Breast epithelium (tissue), 3 donors: ENCODE data around the gene UGGT1.

Source experiments
- POLR2AphosphoS5 ChIP-seq, 3 donors: sonication (generic); formaldehyde crosslinking; IDR thresholded peaks; one replicate each; pipeline ENCODE4 v1.6.1; 2017; ENCODE audit warnings: antibody characterized with exemption in 3 of 3
- TF ChIP-seq, protein P1 (sequence below), 3 donors: fragments of 450-650 bp; IDR thresholded peaks; one replicate each; pipeline ENCODE4 v1.5.1; 2016 to 2017; ENCODE audit warnings: antibody characterized with exemption in 3 of 3, mild to moderate bottlenecking in 3 of 3, moderate library complexity in 3 of 3

DNA sequence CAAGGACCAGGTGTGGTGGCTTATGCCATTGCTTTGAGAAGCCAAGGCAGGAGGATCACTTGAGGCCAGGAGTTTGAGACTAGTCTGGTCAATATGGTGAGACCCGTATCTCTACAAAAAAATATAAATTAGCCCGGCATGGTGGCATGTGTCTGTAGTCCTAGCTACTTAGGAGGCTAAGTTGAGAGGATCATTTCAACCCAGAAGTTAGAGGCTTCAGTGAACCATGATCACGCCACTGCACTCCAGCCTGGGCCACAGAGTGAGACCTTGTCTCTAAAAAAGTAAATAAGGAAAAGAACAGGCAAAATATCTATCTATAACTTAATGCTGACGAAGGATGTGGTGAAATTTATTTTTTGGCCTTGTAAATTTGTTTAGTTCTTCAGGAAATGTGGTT, 78.1 kb downstream of the UGGT1 start:
- TF ChIP-seq POLR2AphosphoS5 (IDR thresholded peaks at IDR 0.05), result no peak
- TF ChIP-seq, protein P1, sequence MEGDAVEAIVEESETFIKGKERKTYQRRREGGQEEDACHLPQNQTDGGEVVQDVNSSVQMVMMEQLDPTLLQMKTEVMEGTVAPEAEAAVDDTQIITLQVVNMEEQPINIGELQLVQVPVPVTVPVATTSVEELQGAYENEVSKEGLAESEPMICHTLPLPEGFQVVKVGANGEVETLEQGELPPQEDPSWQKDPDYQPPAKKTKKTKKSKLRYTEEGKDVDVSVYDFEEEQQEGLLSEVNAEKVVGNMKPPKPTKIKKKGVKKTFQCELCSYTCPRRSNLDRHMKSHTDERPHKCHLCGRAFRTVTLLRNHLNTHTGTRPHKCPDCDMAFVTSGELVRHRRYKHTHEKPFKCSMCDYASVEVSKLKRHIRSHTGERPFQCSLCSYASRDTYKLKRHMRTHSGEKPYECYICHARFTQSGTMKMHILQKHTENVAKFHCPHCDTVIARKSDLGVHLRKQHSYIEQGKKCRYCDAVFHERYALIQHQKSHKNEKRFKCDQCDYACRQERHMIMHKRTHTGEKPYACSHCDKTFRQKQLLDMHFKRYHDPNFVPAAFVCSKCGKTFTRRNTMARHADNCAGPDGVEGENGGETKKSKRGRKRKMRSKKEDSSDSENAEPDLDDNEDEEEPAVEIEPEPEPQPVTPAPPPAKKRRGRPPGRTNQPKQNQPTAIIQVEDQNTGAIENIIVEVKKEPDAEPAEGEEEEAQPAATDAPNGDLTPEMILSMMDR (IDR thresholded peaks at IDR 0.05), result no peak
